ENCODE data around the gene PIM3. TPM values are rescaled to one million over a fixed set of nuclear protein-coding genes. Genes with fewer than 3 reads are reported as not detected.

PIM3 gene
- polyA plus RNA-seq, 1 experiment: 8.3 TPM

DNA sequence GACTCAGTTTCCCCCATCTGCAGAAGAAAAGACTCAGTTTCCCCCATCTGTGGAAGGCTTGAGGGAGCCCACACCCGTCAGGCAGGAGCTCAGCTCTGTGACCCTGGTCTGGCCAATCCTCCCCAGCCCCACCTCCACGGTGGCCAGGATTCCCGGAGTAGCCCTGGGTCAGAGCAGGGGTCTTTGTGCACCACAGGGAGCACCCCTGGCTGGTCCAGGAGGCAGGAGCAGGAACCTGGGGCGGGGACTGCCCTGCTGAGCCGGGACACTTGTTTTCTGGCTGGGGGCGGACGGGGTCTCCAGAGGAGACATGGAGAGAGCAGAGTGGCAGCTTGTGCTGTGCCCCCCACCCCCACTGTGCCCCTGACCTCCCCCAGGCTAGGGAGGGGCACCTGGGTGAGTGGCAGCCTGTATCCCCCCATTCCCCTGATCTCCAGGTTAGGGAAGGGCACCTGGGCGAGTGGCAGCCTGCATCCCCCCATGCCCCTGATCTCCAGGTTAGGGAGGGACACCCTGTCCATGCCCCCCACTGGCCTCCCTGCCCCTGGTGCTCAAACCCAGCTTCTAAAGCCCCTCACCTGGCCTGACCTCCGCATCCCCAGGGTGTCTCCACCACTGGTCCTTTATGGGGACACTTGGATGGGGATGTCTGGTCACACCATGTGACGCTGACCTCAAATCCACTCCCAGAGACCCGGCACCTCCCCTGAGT is 33.2 kb downstream of the PIM3 start:
- ChIA-PET POLR2A (no interaction called here), CTCF (interaction anchor here (0.6 to 5.2 kb wide), 17 partner anchors 9 to 113 kb away, joined by 3 to 39 read pairs (median 4); partner anchors contain the start of gene IL17REL)
- Histone ChIP-seq H3K4me3 (ENCODE audit: low read depth, low read length) (no peak overlapping the region), H3K36me3 (ENCODE audit: control insufficient read depth, insufficient read depth, low read length) (no peaks in the 10 kb centered on the region), H3K27me3 (ENCODE audit: control insufficient read depth, insufficient read depth, low read length) (no peaks in the 10 kb centered on the region)
- no peak for DNase-seq (ENCODE audit: low read depth)
- TF ChIP-seq, protein P1, sequence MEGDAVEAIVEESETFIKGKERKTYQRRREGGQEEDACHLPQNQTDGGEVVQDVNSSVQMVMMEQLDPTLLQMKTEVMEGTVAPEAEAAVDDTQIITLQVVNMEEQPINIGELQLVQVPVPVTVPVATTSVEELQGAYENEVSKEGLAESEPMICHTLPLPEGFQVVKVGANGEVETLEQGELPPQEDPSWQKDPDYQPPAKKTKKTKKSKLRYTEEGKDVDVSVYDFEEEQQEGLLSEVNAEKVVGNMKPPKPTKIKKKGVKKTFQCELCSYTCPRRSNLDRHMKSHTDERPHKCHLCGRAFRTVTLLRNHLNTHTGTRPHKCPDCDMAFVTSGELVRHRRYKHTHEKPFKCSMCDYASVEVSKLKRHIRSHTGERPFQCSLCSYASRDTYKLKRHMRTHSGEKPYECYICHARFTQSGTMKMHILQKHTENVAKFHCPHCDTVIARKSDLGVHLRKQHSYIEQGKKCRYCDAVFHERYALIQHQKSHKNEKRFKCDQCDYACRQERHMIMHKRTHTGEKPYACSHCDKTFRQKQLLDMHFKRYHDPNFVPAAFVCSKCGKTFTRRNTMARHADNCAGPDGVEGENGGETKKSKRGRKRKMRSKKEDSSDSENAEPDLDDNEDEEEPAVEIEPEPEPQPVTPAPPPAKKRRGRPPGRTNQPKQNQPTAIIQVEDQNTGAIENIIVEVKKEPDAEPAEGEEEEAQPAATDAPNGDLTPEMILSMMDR (IDR thresholded peaks at IDR 0.05; ENCODE audit: insufficient read depth, low read depth, low read length): no peak

DNA sequence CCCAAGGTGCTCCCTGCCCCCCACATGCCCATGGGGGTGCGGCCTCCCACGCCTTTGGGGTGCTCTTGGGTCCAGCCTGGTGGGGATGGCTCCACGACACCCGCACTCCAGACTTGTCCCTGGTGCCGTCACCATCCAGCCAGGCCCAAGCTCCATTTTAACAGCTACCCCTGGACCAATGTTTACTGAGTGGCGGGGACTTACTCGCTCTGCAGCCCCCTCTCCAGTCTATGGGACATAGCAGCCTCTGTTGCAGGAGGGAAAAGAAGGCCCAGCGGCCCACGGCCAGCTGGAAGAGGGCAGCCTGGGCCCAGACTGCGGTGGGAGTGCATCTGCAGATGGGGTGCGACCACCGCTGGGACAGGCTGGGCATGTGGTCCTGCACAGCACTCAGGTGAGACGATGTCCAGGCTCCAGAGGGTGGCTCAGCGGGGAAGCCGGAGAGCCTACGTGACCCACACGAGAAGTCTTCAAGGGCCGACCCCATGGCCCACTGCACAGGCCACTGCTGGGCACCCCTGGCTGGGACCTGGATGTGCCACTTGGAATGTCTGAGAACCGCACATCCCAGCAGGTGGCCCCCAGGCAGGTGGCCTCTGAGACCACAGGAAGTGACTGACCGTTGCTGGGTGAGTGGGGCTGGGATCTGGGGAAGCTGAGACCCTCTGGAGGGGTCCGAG is 33.9 kb downstream of the PIM3 start:
- no peak for DNase-seq (ENCODE audit: low read depth)
- CTCF ChIA-PET: interaction anchor here (0.6 to 5.2 kb wide), 10 partner anchors 8 to 113 kb away, joined by 3 to 39 read pairs (median 4); no protein-coding TSS in a partner anchor
- no peak overlapping the region for H3K4me3 ChIP-seq (ENCODE audit: low read depth, low read length)
- H3K36me3 ChIP-seq (ENCODE audit: control insufficient read depth, insufficient read depth, low read length): no peaks in the 10 kb centered on the region
- POLR2A ChIA-PET: no interaction called here
- no peaks in the 10 kb centered on the region for H3K27me3 ChIP-seq (ENCODE audit: control insufficient read depth, insufficient read depth, low read length)
- TF ChIP-seq, protein P1 (IDR thresholded peaks at IDR 0.05; ENCODE audit: insufficient read depth, low read depth, low read length): no peak

DNA sequence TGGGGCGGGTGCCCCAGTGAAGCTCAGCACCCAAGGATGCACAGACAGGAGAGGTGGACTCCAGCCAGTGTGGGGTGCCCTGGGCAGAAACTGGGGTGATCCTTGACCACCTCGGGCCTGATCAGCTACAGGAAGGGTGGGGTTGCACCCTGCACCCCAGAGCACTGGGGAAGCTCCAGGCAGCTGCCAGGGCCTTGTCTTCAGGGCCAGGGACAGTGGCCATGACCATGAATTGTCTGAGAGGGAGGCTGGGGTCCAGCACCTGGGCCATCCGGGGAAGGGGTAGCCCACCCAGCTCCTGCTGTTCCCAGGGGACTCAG is 34.4 kb downstream of the PIM3 start:
- Histone ChIP-seq H3K27me3 (ENCODE audit: control insufficient read depth, insufficient read depth, low read length) (no peaks in the 10 kb centered on the region), H3K36me3 (ENCODE audit: control insufficient read depth, insufficient read depth, low read length) (no peaks in the 10 kb centered on the region), H3K4me3 (ENCODE audit: low read depth, low read length) (no peak overlapping the region)
- CTCF ChIA-PET: interaction anchor here (1.0 to 5.2 kb wide), 4 partner anchors 10 to 65 kb away, joined by 3 to 39 read pairs (median 18); no protein-coding TSS in a partner anchor
- TF ChIP-seq, protein P1 (IDR thresholded peaks at IDR 0.05; ENCODE audit: insufficient read depth, low read depth, low read length): no peak
- no peak for DNase-seq (ENCODE audit: low read depth)
- POLR2A ChIA-PET: no interaction called here

DNA sequence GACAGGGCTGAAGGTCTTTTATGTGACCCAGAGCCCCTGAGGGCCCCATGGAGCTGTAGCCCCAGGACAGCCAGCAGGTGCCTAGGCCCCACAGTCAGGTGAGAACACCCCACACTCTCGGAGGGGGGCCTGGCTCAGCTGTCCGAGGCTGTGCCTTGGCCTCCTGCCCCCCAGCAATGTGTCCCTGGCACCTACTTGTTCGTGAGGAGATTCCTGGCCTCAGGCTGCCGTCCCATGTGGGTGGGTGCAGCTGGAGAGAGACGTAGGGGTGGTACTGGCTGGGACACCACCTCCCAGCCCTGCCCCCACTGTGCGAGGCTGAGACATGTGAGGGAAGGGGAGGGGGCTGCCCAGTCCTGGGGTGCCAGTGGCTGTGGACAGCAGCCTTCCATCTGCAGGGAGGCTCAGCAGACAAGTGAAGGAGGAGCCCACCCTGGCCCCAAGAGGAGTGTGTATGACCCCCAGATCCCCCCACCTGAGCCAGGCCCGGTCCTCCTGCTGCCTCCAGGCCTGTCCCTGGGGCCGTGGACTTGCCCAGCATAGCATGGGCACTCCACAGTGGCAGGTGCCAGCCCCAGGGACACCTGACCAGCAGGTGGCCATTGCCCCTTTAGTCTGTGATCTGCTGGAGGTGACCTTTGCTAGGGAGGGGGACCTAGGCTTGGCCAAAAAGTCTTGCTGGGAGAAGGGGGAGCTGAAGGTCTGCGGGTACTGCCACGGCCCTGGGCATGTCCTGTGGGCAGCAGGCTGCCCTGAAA is 35.0 kb downstream of the PIM3 start:
- DNase-seq (ENCODE audit: low read depth): no peak
- CTCF ChIA-PET: interaction anchor here (0.6 to 5.2 kb wide), 4 partner anchors 10 to 219 kb away, joined by 3 to 39 read pairs (median 18); no protein-coding TSS in a partner anchor
- Histone ChIP-seq H3K27me3 (ENCODE audit: control insufficient read depth, insufficient read depth, low read length) (no peaks in the 10 kb centered on the region; the same call in 1 of the 2 replicates), H3K4me3 (ENCODE audit: low read depth, low read length) (no peak overlapping the region), H3K36me3 (ENCODE audit: control insufficient read depth, insufficient read depth, low read length) (no peaks in the 10 kb centered on the region)
- POLR2A ChIA-PET: no interaction called here
- TF ChIP-seq, protein P1 (IDR thresholded peaks at IDR 0.05; ENCODE audit: insufficient read depth, low read depth, low read length): no peak

DNA sequence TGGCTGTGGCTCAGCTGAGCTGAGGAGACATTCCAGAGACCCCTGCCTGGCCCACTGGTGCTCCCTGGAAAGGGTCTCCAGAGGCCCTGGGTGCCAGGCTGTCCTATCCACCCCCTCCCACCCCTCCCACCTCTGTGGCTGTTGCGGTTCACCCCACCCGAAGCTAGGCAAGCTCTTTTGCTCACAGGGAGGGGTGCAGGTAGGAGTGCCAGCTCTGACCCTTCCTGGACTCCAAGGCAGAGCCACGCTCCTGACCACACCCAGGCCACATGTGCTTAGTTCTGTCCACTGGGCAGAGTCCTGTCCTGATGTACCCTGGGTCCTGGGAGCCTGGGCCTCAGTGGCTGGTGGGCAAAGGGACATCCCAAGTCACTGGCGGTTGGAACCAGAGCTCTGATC is 35.5 kb downstream of the PIM3 start:
- ChIA-PET POLR2A (no interaction called here), CTCF (interaction anchor here (0.6 to 5.2 kb wide), 2 partner anchors 66 to 220 kb away, joined by 3 to 39 read pairs; no protein-coding TSS in a partner anchor)
- Histone ChIP-seq H3K4me3 (ENCODE audit: low read depth, low read length) (no peak overlapping the region), H3K36me3 (ENCODE audit: control insufficient read depth, insufficient read depth, low read length) (no peaks in the 10 kb centered on the region), H3K27me3 (ENCODE audit: control insufficient read depth, insufficient read depth, low read length) (no peaks in the 10 kb centered on the region; the same call in none of the 2 replicates)
- no peak for DNase-seq (ENCODE audit: low read depth)
- TF ChIP-seq, protein P1 (IDR thresholded peaks at IDR 0.05; ENCODE audit: insufficient read depth, low read depth, low read length): no peak
